HS-27A (cell line): ENCODE results near the gene NPFF.
"Not testable (repeated sequence)": the region's sequence is repeated elsewhere in the genome, so short reads cannot be mapped to it uniquely, and the experiment has no call there.

ENCODE experiments used
- DNase-seq: peaks from one replicate; pipeline ENCODE4 v3.0.0-alpha.2; 2012; ENCODE audit warnings: low read depth, missing footprints

The NPFF gene, protein sequence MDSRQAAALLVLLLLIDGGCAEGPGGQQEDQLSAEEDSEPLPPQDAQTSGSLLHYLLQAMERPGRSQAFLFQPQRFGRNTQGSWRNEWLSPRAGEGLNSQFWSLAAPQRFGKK

GRCh38 chr12:53506881-53507602, at the start of gene NPFF:
Gene NPFF, minus strand, starts transcription at chr12:53507484. Its CDS starts 10 bp downstream, at chr12:53507474.
- no peak for DNase-seq

- no peak for DNase-seq
Observed at GRCh38 chr12:53552361-53553327, 45.4 kb upstream of the NPFF start.

GRCh38 chr12:53551889-53552291, 44.6 kb upstream of the NPFF start:
- DNase-seq, result no peak

DNA sequence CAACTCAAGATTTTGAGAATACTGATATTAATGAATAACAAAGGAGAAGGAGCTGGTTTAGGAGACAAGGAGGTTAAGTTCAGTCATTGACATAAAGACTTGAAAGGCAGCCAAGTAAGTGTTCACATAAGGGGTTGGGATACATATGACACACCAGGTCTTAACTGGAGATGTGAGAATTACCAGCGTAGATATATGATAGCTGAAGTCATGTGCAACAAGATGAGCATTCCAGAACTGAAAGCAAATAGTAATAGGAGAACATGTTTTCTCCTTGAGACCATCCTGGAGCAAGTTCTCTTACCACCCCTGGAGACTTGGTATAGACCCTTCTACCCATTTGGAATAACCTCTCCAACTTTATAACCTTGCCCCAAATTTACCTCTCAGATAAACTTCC, 43.3 kb upstream of the NPFF start:
- no peak for DNase-seq

GRCh38 chr12:53550131-53550530, 42.8 kb upstream of the NPFF start:
- not testable (repeated sequence) for DNase-seq

- DNase-seq, result not testable (repeated sequence)
Observed at GRCh38 chr12:53548354-53548753, 41.1 kb upstream of the NPFF start.

DNA sequence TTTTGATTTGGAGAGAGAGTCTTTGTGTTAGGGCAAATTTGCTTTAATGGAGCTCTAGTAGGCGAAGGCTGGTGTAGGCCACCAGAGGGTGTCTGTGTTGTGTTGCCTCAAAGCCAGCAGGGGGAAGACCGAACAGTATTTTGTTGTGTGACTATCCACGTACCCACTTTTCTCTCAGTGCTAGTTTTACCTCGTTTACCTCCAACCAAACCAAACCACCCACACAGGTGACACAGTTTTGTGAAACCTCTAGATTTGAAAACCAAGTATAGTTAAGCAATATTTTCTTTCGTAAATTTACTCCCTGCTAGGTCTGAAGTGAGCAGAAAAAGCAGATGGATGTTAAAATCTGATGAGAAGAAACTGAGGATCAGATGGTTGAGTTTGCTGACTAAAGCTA, 36.3 kb upstream of the NPFF start:
- no peak for DNase-seq

DNA sequence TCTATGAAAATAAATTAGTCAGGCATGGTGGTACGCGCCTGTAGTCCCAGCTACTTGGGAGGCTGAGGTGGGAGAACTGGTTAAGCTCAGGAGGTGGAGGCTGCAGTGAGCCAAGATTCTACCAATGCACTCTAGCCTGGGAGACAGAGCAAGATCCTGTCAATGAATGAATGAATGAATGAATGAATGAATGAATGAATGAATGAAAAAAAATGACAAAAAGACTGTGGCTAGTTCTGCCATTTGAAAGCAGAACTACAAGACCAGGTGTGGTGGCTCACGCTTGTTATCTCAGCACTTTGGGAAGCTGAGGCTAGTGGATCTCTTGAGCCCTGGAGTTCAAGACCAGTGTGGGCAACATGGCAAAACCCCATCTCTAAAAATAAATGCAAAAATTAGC, 32.2 kb upstream of the NPFF start:
- no peak for DNase-seq

DNA sequence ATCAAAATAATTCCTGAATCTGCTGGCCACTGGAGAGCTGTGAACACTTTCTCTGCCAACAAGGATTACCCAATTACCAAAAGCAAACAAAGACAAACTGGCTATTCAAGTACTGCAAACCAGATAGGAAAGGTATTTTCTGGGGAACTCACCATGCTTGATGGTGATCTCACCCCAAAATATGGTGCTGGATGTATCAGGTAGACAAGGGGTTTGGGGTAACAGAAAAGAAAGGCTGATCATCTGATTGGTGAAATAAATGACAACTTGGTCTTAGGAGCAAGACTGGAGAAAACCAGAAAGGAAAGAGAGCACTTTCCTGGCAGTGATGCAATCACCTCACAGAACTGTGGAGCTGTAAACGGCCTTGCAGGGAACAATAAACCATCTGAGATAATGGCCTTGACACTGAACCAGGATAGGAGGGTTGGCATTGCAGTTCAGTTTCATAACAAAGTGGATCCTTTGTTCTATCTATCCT, 31.0 kb upstream of the NPFF start:
- no peak for DNase-seq

GRCh38 chr12:53536962-53537361, 29.7 kb upstream of the NPFF start:
- no peak for DNase-seq

- no peak for DNase-seq
Observed at GRCh38 chr12:53533471-53533870, 26.2 kb upstream of the NPFF start.

GRCh38 chr12:53532524-53533445, 25.5 kb upstream of the NPFF start:
- DNase-seq, result no peak

DNA sequence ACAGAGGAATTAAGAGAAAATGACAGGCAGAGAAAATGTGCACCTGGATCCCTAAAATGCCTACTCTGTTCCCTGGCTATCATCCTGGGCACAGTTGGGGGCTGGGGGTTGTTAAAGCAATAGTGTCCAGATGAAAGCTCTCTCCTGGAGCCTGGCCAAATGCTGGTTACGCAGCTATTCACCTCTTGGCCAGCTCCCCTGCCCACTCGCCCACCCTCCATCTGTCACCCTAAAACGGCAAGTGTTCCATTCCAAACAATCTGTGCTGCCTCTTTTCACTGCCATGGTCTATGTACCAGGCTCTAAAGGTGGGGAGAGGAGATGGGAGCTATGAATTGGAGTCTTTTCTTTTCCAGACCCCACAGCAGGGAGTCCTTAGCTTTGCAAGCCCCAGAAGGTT, 24.7 kb upstream of the NPFF start:
- DNase-seq, result no peak

- no peak for DNase-seq
Observed at GRCh38 chr12:53530920-53531319, 23.6 kb upstream of the NPFF start.

DNA sequence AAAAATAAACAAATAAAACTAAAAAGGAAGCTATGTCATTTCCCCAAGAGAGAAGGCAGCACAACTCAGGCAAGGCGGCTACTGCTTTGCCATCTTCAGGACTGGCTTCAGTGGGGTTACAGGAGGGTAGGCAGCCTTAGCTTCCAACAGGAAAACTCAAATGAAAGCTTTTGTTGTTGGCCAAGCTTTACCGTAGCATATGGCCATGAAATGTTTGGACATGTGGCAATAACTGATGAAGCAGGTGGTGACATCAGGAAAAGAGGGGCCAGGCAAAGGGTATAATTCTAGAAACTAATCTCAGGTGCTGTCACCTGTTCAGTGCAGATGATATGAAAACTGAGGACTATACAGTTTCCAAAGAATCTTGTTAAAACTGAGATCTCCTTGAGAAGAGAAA, 22.8 kb upstream of the NPFF start:
- DNase-seq, result no peak

DNA sequence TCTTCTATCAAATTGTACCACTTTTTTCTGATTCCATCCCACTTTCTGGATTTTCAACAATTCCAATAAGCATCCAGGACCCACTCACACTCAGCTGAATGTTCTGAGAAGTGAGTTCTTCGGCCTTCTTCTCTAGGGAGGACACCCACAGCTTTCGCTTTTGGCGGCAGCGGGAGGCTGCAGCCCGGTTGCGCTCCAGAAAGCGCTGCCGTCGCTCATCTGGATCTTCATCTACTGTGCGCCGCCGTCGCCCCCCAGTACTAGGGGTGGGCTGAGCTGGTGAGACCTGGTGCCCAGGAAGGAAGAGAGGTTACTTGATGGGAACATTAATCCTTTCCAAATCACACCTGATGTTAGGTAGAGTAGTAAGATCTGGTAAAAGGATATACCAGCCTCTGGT, 17.2 kb upstream of the NPFF start:
- DNase-seq, result no peak

- DNase-seq, result no peak
Observed at GRCh38 chr12:53523131-53523530, 15.8 kb upstream of the NPFF start.

DNA sequence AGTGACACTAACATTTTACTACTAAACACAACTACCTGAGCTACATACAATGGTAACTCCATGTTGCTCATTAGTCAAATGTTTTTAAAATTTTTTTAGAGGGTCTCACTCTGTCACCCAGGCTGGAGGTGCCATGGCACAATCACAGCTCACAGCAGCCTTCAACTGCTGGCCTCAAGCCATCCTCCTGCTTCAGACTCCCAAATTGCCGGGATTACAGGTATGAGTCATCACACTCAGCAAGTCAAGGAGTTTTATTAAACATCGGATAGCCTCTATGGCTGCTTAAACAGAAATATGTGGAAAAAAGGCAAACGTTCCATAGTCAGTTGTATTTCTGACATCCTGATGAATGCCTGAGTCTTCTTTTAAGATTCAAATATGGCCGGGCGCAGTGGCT, 11.1 kb upstream of the NPFF start:
- DNase-seq, result no peak

DNA sequence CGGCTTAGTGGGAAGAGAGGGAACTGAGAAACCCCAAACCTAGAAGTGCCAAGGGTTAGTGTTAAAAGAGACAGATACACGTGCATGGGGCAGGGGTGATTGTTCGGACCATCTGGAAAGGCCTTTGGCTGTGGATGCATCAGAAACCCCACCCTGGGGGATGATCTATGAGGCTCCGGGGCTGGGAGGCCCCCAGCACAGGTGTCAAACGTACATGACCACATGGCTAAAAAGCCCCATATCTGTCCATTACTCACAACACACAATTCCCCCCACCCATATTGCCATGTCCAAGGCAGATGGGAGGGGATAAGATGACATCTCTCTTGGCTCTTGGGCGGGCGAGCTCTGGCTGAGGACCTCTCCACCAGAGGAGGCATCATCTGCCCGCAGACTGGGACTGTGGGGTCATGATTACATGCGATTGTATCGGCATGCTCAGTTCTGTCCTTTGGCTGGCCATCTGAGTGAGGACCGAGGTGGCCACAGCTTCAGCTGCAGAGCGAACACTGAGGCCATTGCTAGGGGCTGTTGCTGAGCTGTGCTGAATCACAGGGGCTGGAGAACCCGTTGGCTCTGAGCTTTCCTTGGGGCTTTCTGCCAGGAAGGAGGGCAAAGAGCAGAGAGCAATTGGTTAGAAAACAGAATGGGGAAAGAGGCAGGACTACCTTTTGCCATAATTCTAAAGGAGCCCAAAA, 9.6 kb upstream of the NPFF start:
- DNase-seq, result no peak

DNA sequence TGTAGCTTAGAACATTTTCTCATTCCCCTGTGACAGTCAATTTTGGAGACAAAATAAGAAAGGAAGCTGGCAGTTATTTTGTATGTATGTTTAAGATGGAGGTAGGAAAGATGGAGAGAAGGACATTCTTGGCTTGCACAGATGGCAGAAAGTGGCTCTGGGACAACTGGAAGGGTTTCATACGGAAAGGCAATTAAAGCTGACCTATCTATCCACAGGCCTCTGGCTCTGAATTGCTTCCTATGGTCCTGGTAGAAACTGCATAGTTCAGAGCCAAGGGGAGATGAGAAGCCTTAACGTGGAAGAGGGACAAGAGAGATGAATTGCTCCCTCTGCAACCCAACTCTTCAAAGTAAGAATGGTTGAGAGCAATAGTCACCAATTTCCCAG, 8.0 kb upstream of the NPFF start:
- no peak for DNase-seq

DNA sequence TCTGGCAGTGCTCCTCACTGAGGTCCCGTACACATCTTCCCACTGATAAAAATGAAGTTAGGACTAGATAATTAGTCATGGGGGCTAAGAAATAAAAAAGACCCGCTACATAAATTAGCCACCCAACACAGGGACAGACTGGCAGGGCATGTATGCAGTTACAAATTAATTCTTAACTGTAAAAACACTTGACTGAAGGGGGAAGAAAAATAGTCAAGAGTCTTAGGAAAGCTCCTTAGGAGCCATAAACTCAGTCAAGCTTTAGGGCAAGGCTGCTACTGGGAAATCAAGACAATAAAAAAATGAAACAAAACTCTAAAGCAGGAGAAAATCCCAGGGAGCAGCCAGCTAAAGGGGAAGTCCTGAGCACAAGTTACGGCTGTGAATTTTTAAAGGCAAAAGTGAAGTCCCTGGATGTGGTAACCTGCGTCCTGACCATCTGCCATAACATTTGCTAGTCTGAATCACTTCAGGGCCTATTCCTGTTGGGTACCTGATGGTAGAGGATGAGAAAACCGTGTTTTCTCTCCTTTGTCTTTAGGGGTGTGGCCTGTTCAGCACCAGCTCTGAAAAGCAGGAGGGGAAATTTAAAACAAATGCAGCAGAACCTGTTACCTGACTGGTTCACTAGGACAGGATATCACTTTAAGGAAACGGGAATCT, 7.5 kb upstream of the NPFF start:
- no peak for DNase-seq
